H9 (cell line): ENCODE results near the gene OR2T27. TPM values are rescaled to one million over a fixed set of nuclear protein-coding genes. Genes with fewer than 3 reads are reported as not detected.

Experiments
- DNase-seq: peaks from one replicate; pipeline ENCODE4 v3.0.0-alpha.2; 2017
- H2AFZ ChIP-seq: one replicate; pipeline ENCODE4 v1.6.1; 2013; ENCODE audit warnings: mild to moderate bottlenecking, low read length, control low read depth, moderate library complexity
- H2AK5ac ChIP-seq: 2 replicates; pipeline ENCODE4 v1.6.1; 2013; ENCODE audit warnings: low read length, control low read depth, mixed read lengths; ENCODE audit not compliant: insufficient read length
- H2BK120ac ChIP-seq: one replicate; pipeline ENCODE4 v1.6.1; 2013; ENCODE audit warnings: low read depth, mild to moderate bottlenecking, low read length, control low read depth, inconsistent platforms; ENCODE audit not compliant: poor library complexity, severe bottlenecking
- H2BK12ac ChIP-seq: 2 replicates; pipeline ENCODE4 v1.6.1; 2013; ENCODE audit warnings: low read length, control low read depth, mixed read lengths, low read depth; ENCODE audit not compliant: insufficient read length
- H2BK15ac ChIP-seq: 2 replicates; pipeline ENCODE4 v1.6.1; 2013; ENCODE audit warnings: low read depth, low read length, control low read depth
- H2BK20ac ChIP-seq: one replicate; pipeline ENCODE4 v1.6.1; 2013; ENCODE audit warnings: low read depth, mild to moderate bottlenecking, low read length, control low read depth, inconsistent platforms; ENCODE audit not compliant: poor library complexity, severe bottlenecking
- H2BK5ac ChIP-seq: 2 replicates; pipeline ENCODE4 v1.6.1; 2013; ENCODE audit warnings: low read length, control low read depth, mixed read lengths; ENCODE audit not compliant: insufficient read length
- H3K14ac ChIP-seq: 2 replicates; pipeline ENCODE4 v1.6.1; 2013; ENCODE audit warnings: low read length, control low read depth; ENCODE audit not compliant: insufficient read depth
- H3K18ac ChIP-seq: 2 replicates; pipeline ENCODE4 v1.6.1; 2013; ENCODE audit warnings: low read depth, mild to moderate bottlenecking, mixed read lengths, low read length, control low read depth; ENCODE audit not compliant: insufficient read length
- H3K23ac ChIP-seq: 2 replicates; pipeline ENCODE4 v1.6.1; 2013; ENCODE audit warnings: low read length, control low read depth, mixed read lengths, low read depth; ENCODE audit not compliant: insufficient read length
- H3K23me2 ChIP-seq: 2 replicates; pipeline ENCODE4 v1.6.1; 2013; ENCODE audit warnings: low read depth, mild to moderate bottlenecking, mixed read lengths, low read length, control low read depth; ENCODE audit not compliant: insufficient read length, poor library complexity, severe bottlenecking
- H3K27ac ChIP-seq: 2 replicates; pipeline ENCODE4 v1.5.1; 2013; ENCODE audit warnings: low read length, control low read depth, mixed read lengths, low read depth; ENCODE audit not compliant: insufficient read length
- H3K27me3 ChIP-seq: 2 replicates; pipeline ENCODE4 v1.6.1; 2013; ENCODE audit warnings: low read length, control low read depth, inconsistent platforms; ENCODE audit not compliant: insufficient read depth
- H3K4ac ChIP-seq: 2 replicates; pipeline ENCODE4 v1.6.1; 2013; ENCODE audit warnings: low read depth, mild to moderate bottlenecking, control low read depth, inconsistent platforms, low read length, moderate library complexity
- H3K4me1 ChIP-seq: 2 replicates; pipeline ENCODE4 v1.6.1; 2013; ENCODE audit warnings: low read length, control low read depth, inconsistent platforms; ENCODE audit not compliant: insufficient read depth
- H3K4me2 ChIP-seq: 2 replicates; pipeline ENCODE4 v1.6.1; 2013; ENCODE audit warnings: low read length, control low read depth, mixed read lengths; ENCODE audit not compliant: insufficient read length, insufficient read depth
- H3K56ac ChIP-seq: 2 replicates; pipeline ENCODE4 v1.6.1; 2013; ENCODE audit warnings: low read depth, mild to moderate bottlenecking, mixed read lengths, low read length, control low read depth; ENCODE audit not compliant: insufficient read length
- H3K79me1 ChIP-seq: 2 replicates; pipeline ENCODE4 v1.6.1; 2013; ENCODE audit warnings: low read depth, mild to moderate bottlenecking, moderate library complexity, low read length, control low read depth, inconsistent platforms; ENCODE audit not compliant: insufficient read depth, poor library complexity, severe bottlenecking
- H3K79me2 ChIP-seq: 2 replicates; pipeline ENCODE4 v1.6.1; 2013; ENCODE audit warnings: low read length, control low read depth, inconsistent platforms; ENCODE audit not compliant: insufficient read depth
- H3K9ac ChIP-seq: 2 replicates; pipeline ENCODE4 v1.6.1; 2013; ENCODE audit warnings: low read length, control low read depth, mixed read lengths; ENCODE audit not compliant: insufficient read length; ENCODE audit errors: extremely low read depth
- H3K9me3 ChIP-seq: one replicate; pipeline ENCODE4 v1.6.1; 2013; ENCODE audit warnings: low read depth, low read length, inconsistent platforms; ENCODE audit not compliant: control insufficient read depth
- H3T11ph ChIP-seq: one replicate; pipeline ENCODE4 v1.6.1; 2013; ENCODE audit warnings: mild to moderate bottlenecking, low read length, control low read depth, inconsistent platforms
- H4K20me1 ChIP-seq: one replicate; pipeline ENCODE4 v1.6.1; 2013; ENCODE audit not compliant: control insufficient read depth, insufficient read length, insufficient read depth
- H4K5ac ChIP-seq: 2 replicates; pipeline ENCODE4 v1.6.1; 2013; ENCODE audit warnings: low read depth, mild to moderate bottlenecking, mixed read lengths, low read length, control low read depth; ENCODE audit not compliant: insufficient read length
- H4K8ac ChIP-seq: replicated peaks from 2 replicates; pipeline ENCODE4 v1.6.1; 2013; ENCODE audit warnings: low read length, control low read depth, mixed read lengths, low read depth; ENCODE audit not compliant: insufficient read length
- H4K91ac ChIP-seq: 2 replicates; pipeline ENCODE4 v1.6.1; 2013; ENCODE audit warnings: low read depth, mild to moderate bottlenecking, moderate library complexity, mixed read lengths, low read length, control low read depth; ENCODE audit not compliant: insufficient read length
- H3K27ac Mint-ChIP-seq, 3 experiments: 2 replicates in 2 of 3; 3 replicates in 1 of 3; pipeline ENCODE4 v1.8.0; 2020 to 2021; ENCODE audit warnings: mixed read lengths in 3 of 3, mild to moderate bottlenecking in 1 of 3, moderate library complexity in 1 of 3
- H3K27me3 Mint-ChIP-seq: 2 replicates; pipeline ENCODE4 v1.8.0; 2021; ENCODE audit warnings: low read depth, mild to moderate bottlenecking, moderate library complexity, mixed read lengths
- H3K36me3 Mint-ChIP-seq, 3 experiments: 2 replicates in 2 of 3; 3 replicates in 1 of 3; pipeline ENCODE4 v1.8.0; 2020 to 2021; ENCODE audit warnings: low read depth in 3 of 3, mixed read lengths in 3 of 3; ENCODE audit not compliant: insufficient read depth in 1 of 3
- H3K4me1 Mint-ChIP-seq, 2 experiments: 2 replicates each; pipeline ENCODE4 v1.8.0; 2020; ENCODE audit warnings: mixed read lengths in 2 of 2
- H3K4me3 Mint-ChIP-seq, 2 experiments: 2 replicates in 1 of 2; 3 replicates in 1 of 2; pipeline ENCODE4 v1.8.0; 2020 to 2021; ENCODE audit warnings: mild to moderate bottlenecking in 2 of 2, mixed read lengths in 2 of 2, moderate library complexity in 1 of 2
- H3K9me3 Mint-ChIP-seq, 2 experiments: 2 replicates in 1 of 2; 3 replicates in 1 of 2; pipeline ENCODE4 v1.8.0; 2020; ENCODE audit warnings: mild to moderate bottlenecking in 2 of 2, mixed read lengths in 2 of 2, moderate library complexity in 1 of 2
- CTCF ChIP-seq: fragments of 200-600 bp; sonication (generic); conservative IDR thresholded peaks from 3 replicates; pipeline ENCODE4 v1.8.0; 2021; ENCODE audit warnings: antibody characterized with exemption, mild to moderate bottlenecking
- WGBS: extraction: QIAGEN DNeasy Blood & Tissue Kit; methylation state at CpG from one replicate; pipeline ENCODE4 v1.1.7; 2013; ENCODE audit warnings: missing lambda C conversion rate, low lambda C conversion rate, mixed read lengths; ENCODE audit not compliant: insufficient read length; ENCODE audit errors: extremely low coverage; 5-methylcytosine and 5-hydroxymethylcytosine counted together
- total RNA-seq: library from RNA; stranded (reverse); gene quantifications from 2 replicates; pipeline ENCODE4 v1.2.1, GENCODE V29; 2021

The OR2T27 gene
- total RNA-seq, 1 experiment from 2014 or later, result not detected

- peaks cover 70 to 76% of the 10 kb centered on the region in 2 experiments for H3K9me3 Mint-ChIP-seq
Observed at GRCh38 chr1:248681651-248682050, 26.3 kb upstream of the OR2T27 start.

More at GRCh38 chr1:248681651-248682050, 26.3 kb upstream of the OR2T27 start:
- Histone ChIP-seq H4K20me1 (no peaks in the 10 kb centered on the region), H3K27ac (no peak overlapping the region), H3K27me3 (no peaks in the 10 kb centered on the region), H3K9me3 (peaks cover 55% of the 10 kb centered on the region), H4K8ac (no peak overlapping the region), H3K18ac (no peak overlapping the region), H2AK5ac (no peak overlapping the region), H3K23ac (no peak overlapping the region), H2BK120ac (no peak overlapping the region), H3K23me2 (no peaks in the 10 kb centered on the region), H4K5ac (no peak overlapping the region), H2BK5ac (no peak overlapping the region), H2BK20ac (no peak overlapping the region), H3K56ac (no peak overlapping the region), H3T11ph (no peak overlapping the region), H2BK12ac (no peak overlapping the region), H2BK15ac (no peak overlapping the region), H3K4me1 (no peaks in the 10 kb centered on the region), H4K91ac (no peak overlapping the region), H3K9ac (no peak overlapping the region), H3K79me2 (no peaks in the 10 kb centered on the region), H3K4ac (no peak overlapping the region), H3K14ac (no peak overlapping the region), H2AFZ (no peak overlapping the region), H3K4me2 (no peak overlapping the region), H3K79me1 (no peaks in the 10 kb centered on the region)
- peaks cover 2 to 13% (median 12%) of the 10 kb centered on the region in 3 experiments for H3K36me3 Mint-ChIP-seq
- no peak overlapping the region; a peak in 1 of 7 replicates for H3K27ac Mint-ChIP-seq
- no peak for DNase-seq
- TF ChIP-seq CTCF, result no peak
- no CpG with 5 or more reads among the region's 8 CpGs for WGBS
- no peaks in the 10 kb centered on the region for H3K27me3 Mint-ChIP-seq
- H3K4me1 Mint-ChIP-seq, result no peaks in the 10 kb centered on the region
- H3K4me3 Mint-ChIP-seq, result no peak overlapping the region
